ENCODE measurements around the gene SNX8.

Gene SNX8

GRCh38 chr7:2283074-2283473 lies 31.2 kb downstream of the SNX8 start:
- no peak for TF ChIP-seq CTCF (IDR thresholded peaks at IDR 0.05; ENCODE audit: extremely low read depth, missing control alignments)
- DNase-seq (ENCODE audit: low spot score) = no peak

- no peak for TF ChIP-seq CTCF (IDR thresholded peaks at IDR 0.05; ENCODE audit: extremely low read depth, missing control alignments)
Measured at GRCh38 chr7:2282185-2282751, 32.0 kb downstream of the SNX8 start.

GRCh38 chr7:2281541-2281940 lies 32.7 kb downstream of the SNX8 start:
- DNase-seq (ENCODE audit: low spot score) = no peak
- no peak for TF ChIP-seq CTCF (IDR thresholded peaks at IDR 0.05; ENCODE audit: extremely low read depth, missing control alignments)

More at GRCh38 chr7:2282185-2282751, 32.0 kb downstream of the SNX8 start:
- no peak for DNase-seq (ENCODE audit: low spot score)

GRCh38 chr7:2280424-2280823 lies 33.8 kb downstream of the SNX8 start:
- TF ChIP-seq CTCF (IDR thresholded peaks at IDR 0.05; ENCODE audit: extremely low read depth, missing control alignments) = no peak

GRCh38 chr7:2279896-2280295 lies 34.3 kb downstream of the SNX8 start:
- no peak for TF ChIP-seq CTCF (IDR thresholded peaks at IDR 0.05; ENCODE audit: extremely low read depth, missing control alignments)
- no peak for DNase-seq (ENCODE audit: low spot score)

More at GRCh38 chr7:2280424-2280823, 33.8 kb downstream of the SNX8 start:
- no peak for DNase-seq (ENCODE audit: low spot score)

GRCh38 chr7:2278026-2278425 lies 36.2 kb downstream of the SNX8 start:
- no peak for TF ChIP-seq CTCF (IDR thresholded peaks at IDR 0.05; ENCODE audit: extremely low read depth, missing control alignments)
- no peak for DNase-seq (ENCODE audit: low spot score)

GRCh38 chr7:2276107-2276506 lies 38.1 kb downstream of the SNX8 start:
- DNase-seq (ENCODE audit: low spot score) = no peak
- TF ChIP-seq CTCF (IDR thresholded peaks at IDR 0.05; ENCODE audit: extremely low read depth, missing control alignments) = no peak
